GM18507 (cell line): ENCODE data around the gene ZFPM1.

Source experiments
- DNase-seq: peaks from one replicate; pipeline ENCODE4 v3.0.0; 2011; ENCODE audit warnings: low read depth; ENCODE audit not compliant: insufficient read length; ENCODE audit errors: extremely low spot score
- FAIRE-seq: peaks from 2 replicates; lab custom pipeline; 2011; peaks lifted over from hg19 to GRCh38; lab: Jason Lieb, UNC

The ZFPM1 gene

GRCh38 chr16:88570691-88571092, 117.6 kb downstream of the ZFPM1 start:
- no peak for FAIRE-seq
- no peak for DNase-seq

DNA sequence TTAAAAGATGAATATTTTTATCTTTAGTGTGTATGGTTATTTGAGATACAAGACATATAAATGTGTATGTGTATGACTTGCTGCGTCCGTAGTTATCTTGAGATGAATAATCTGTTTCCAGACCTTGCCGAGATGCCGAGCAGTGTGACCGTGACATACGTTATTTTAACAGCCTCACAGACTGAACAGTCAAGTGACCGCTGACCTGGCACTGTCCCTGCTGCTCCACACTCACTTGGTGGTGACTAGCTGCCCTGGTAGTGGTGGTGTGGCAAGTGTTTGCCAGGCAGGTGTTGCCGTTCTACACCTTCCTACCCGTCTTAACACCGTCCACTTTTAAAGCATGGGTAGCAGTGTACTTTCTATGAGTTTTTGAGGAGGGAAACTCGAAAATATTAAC, 122.2 kb downstream of the ZFPM1 start:
- no peak for FAIRE-seq
- DNase-seq, result no peak

DNA sequence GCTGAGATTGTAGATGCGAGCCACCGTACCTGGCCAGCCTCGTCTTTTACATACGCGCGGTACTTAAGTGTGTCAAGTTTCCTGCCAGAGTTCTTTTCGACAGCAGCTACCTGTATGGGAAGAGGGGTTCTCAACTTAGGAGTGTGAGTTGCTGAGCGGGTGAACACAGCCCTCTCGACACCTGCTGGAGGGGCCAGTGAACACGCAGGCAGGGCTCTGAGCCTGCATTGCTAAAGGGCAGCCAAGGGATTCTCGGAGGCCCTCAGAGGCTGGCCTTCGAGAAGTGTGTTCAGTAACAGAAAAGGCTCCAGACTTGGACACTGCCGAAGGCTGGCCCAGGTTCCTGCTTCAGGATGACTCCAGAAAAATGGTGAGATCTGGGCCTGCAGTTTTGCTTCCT, 123.2 kb downstream of the ZFPM1 start:
- DNase-seq (no peak), FAIRE-seq (no peak)

- no peak for DNase-seq
- FAIRE-seq, result no peak
Measured at GRCh38 chr16:88577166-88577565, 124.1 kb downstream of the ZFPM1 start.

- FAIRE-seq (no peak), DNase-seq (no peak)
Measured at GRCh38 chr16:88578446-88579313, 125.6 kb downstream of the ZFPM1 start.

DNA sequence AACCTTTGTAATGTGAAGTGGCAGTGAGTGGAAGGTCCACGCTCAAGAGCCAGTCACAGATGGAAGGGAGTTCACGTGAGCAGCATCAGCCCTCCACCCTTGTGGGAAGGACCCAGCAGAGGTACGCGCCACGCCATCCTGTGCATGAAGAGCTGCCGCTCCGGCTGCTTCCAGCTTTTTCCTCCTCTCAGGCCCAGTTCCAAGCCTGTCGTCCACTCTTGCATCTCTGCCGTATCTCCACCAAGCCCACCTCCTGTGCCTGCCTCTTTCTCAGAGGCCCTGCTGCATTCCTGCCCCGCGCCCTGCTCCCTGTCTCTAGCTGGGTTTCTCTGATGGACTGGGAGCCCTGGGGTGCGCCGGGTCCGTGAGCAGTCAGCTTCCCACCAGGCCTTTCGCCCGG, 127.3 kb downstream of the ZFPM1 start:
- DNase-seq (no peak), FAIRE-seq (no peak)

GRCh38 chr16:88581033-88581432, 128.0 kb downstream of the ZFPM1 start:
- DNase-seq (no peak), FAIRE-seq (no peak)

- no peak for DNase-seq
- no peak for FAIRE-seq
Measured at GRCh38 chr16:88582912-88583575, 130.0 kb downstream of the ZFPM1 start.

DNA sequence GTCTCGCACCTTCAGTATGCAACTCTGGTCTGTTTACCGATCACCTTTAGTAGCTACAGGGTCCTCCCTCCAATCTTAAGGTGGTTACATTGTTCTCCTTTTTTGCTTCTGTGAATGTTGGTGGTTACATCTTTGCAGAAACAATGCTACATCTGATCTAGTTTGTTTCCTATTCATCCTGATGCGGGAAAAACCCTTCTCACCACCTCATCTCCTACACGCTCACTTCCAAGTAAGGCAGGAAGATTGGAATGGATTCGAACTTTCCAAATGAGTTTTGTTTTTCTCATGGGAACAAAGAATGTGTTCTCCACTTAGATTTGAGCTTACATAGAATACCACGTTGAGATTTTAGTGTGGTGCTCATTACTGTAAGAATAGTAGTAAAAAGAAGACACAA, 131.6 kb downstream of the ZFPM1 start:
- FAIRE-seq, result no peak
- DNase-seq, result no peak

DNA sequence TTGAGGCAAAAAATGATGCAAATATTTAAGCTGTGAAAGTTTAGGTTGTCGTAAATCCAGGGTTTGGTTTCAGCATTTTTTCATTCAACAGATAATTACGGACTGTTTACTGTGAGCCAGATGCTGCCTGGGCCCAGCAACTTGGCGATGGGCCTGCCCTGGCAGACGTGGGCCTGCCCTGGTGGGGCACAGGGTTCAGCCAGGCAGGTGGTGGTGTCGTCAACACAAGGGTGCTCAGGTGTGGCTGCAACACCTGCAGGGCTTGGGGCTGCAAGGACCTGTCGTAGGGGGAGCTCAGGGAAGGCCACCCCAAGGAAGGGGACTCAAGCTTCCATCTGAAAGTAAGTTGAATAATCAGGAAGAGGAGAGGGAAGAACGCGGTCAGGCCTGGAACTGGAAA, 132.2 kb downstream of the ZFPM1 start:
- DNase-seq, result no peak
- FAIRE-seq, result no peak

DNA sequence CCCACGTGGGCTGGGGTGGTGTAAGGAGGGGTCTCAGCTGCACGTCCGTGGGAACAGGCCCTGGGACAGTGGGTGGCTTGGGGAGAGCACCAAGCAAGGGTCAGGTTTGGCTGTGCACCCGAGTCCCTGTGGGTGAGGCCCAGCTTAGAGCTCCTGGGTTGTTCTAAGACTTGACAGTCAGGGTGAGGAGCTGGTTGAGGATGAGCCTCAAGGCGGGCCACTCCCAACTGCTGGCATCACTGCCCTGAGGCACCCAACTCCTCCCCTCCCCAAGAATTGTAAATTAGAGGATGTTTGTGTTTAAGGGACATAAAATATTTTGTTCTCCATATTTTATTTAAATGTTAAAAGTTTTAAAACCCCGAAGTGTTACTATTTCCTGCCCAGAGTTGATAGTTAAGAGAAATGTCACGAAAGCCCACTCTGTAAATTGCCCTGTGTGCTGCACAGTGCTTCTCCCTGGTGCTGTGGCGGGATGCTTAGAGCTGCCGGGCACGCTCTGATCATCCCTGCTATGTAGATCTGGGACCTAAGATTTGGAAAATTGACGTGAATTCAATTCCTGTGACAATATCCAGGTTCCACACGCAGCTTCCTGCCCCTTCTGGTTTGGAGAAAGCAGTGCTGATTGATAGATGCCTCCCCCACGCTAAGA, 133.0 kb downstream of the ZFPM1 start:
- no peak for DNase-seq
- FAIRE-seq, result no peak
